ENCODE results near the gene KLF1. TPM values are rescaled to one million over a fixed set of nuclear protein-coding genes. Genes with fewer than 3 reads are reported as not detected.
"Not testable (repeated sequence)": the region's sequence is repeated elsewhere in the genome, so short reads cannot be mapped to it uniquely, and the experiment has no call there.

The KLF1 gene
- total and polyA plus RNA-seq, 4 experiments from 2014 or later = not detected

DNA sequence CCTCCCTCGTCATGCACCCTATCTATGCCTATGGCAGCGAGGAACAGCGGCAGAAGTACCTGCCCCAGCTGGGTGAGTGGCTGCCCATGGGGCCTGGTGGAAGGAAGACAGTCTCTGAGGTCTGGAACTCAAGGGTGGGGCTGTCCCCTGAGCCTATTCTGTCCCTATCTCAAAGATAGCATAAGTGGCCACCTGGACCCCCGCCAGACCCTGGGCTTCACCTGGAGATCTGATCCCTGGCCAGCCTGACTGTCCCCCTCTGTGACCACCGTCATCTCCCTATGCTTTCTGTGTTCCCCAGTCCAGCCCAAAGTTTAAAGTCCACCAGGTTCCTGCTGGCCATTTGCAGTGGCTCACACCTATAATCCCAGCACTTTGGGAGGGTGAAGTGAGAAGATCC, 6.6 kb upstream of the KLF1 start:
- Mint-ChIP-seq H3K4me3 (peak overlapping the region in 7 of 8 donors; percentile 40 to 98 (median 52)), H3K36me3 (peaks cover 15 to 34% of the 10 kb centered on the region in 2 donors)

GRCh38 chr19:12891553-12892021, 4.6 kb upstream of the KLF1 start:
- H3K9me3 ChIP-seq (ENCODE audit: control insufficient read depth in 1 of 2, low read length in 2 of 2) = no peaks in the 10 kb centered on the region
- peaks cover 9% of the 10 kb centered on the region for H3K36me3 ChIP-seq (ENCODE audit: insufficient read depth, low read length)
- H3K27me3 ChIP-seq (ENCODE audit: insufficient read depth, low read length) = no peaks in the 10 kb centered on the region
- no peak for DNase-seq
- ChIA-PET CTCF (ENCODE audit: partially characterized antibody) (interaction anchor here (1.1 to 2.3 kb wide), 7 partner anchors 10 to 304 kb away, joined by 3 to 29 read pairs (median 8); partner anchors contain the start of genes DNASE2 and FARSA), POLR2A (ENCODE audit: partially characterized antibody) (interaction anchor here (0.7 to 5.0 kb wide), 20 partner anchors 11 to 213 kb away, joined by 3 to 49 read pairs (median 5); partner anchors contain the start of genes CALR, DNASE2, FARSA and GADD45GIP1)
- peak overlapping the region; percentile 69 for H3K27ac ChIP-seq (ENCODE audit: low read depth, low read length)
- H3K4me3 Mint-ChIP-seq = peak overlapping the region; percentile 97 to 99 (median 99)
- H3K9me3 Mint-ChIP-seq = peaks cover 0 to 4% (median 0%) of the 10 kb centered on the region in 8 donors
- peaks cover 15 to 26% of the 10 kb centered on the region in 2 donors for H3K36me3 Mint-ChIP-seq
- no peaks in the 10 kb centered on the region for H3K27me3 Mint-ChIP-seq
- peaks cover 14 to 32% (median 23%) of the 10 kb centered on the region in 4 donors for H3K4me1 Mint-ChIP-seq
- H3K4me3 ChIP-seq (ENCODE audit: low read length in 2 of 2) = peak overlapping the region; percentile 84 to 88
- peak overlapping the region; percentile 93 to 99 (median 97) for H3K27ac Mint-ChIP-seq
- peaks cover 19% of the 10 kb centered on the region for H3K4me1 ChIP-seq (ENCODE audit: insufficient read depth, low read length)
- intact Hi-C loops (cut with micrococcal nuclease) = loop anchor here (1.0 kb wide), 2 partner anchors 47 to 74 kb away; partner anchors contain the start of gene CALR

More for the DNA sequence above, 6.6 kb upstream of the KLF1 start:
- no peaks in the 10 kb centered on the region for H3K27me3 ChIP-seq (ENCODE audit: insufficient read depth, low read length)
- H3K4me1 ChIP-seq (ENCODE audit: insufficient read depth, low read length) = peaks cover 19% of the 10 kb centered on the region
- no peak overlapping the region for H3K4me3 ChIP-seq (ENCODE audit: low read length in 2 of 2)
- no peaks in the 10 kb centered on the region for H3K9me3 ChIP-seq (ENCODE audit: control insufficient read depth in 1 of 2, low read length in 2 of 2)
- intact Hi-C loops (cut with micrococcal nuclease) = no loop called here
- H3K4me1 Mint-ChIP-seq = peaks cover 14 to 30% (median 22%) of the 10 kb centered on the region in 4 donors
- H3K27ac ChIP-seq (ENCODE audit: low read depth, low read length) = no peak overlapping the region
- H3K27ac Mint-ChIP-seq = peak overlapping the region in 4 of 7 donors; percentile 18 to 68 (median 36)
- DNase-seq = no peak
- CTCF ChIA-PET (ENCODE audit: partially characterized antibody) = interaction anchor here (0.6 to 1.6 kb wide), 3 partner anchors 39 to 118 kb away, joined by 3 to 6 read pairs (median 5); no protein-coding TSS in a partner anchor
- peaks cover 0 to 4% (median 0%) of the 10 kb centered on the region in 8 donors for H3K9me3 Mint-ChIP-seq
- H3K36me3 ChIP-seq (ENCODE audit: insufficient read depth, low read length) = peaks cover 26% of the 10 kb centered on the region
- no peaks in the 10 kb centered on the region for H3K27me3 Mint-ChIP-seq
- POLR2A ChIA-PET (ENCODE audit: partially characterized antibody) = interaction anchor here (5.0 kb wide), 1 partner anchor 20 kb away, joined by 49 read pairs; no protein-coding TSS in a partner anchor

- Mint-ChIP-seq H3K36me3 (peaks cover 15 to 24% of the 10 kb centered on the region in 2 donors), H3K4me3 (peak within 1 kb of the TSS; percentile 97 to 99 (median 99)), H3K27ac (peak within 1 kb of the TSS; percentile 93 to 99 (median 97)), H3K9me3 (peaks cover 0 to 4% (median 0%) of the 10 kb centered on the region in 8 donors), H3K27me3 (no peaks in the 10 kb centered on the region), H3K4me1 (peaks cover 14 to 37% (median 25%) of the 10 kb centered on the region in 4 donors)
- intact Hi-C loops (cut with micrococcal nuclease) = loop anchor here (1.0 kb wide), 4 partner anchors 10 to 74 kb away; partner anchors contain the start of genes CALR, DNASE2 and SYCE2
- H3K27ac ChIP-seq (ENCODE audit: low read depth, low read length) = peak within 1 kb of the TSS; percentile 69
- ChIA-PET CTCF (ENCODE audit: partially characterized antibody) (interaction anchor here (0.9 to 2.3 kb wide), 10 partner anchors 9 to 304 kb away, joined by 3 to 29 read pairs (median 4); partner anchors contain the start of genes DNASE2, FARSA and RNASEH2A), POLR2A (ENCODE audit: partially characterized antibody) (interaction anchor here (0.7 to 5.0 kb wide), 34 partner anchors 10 to 897 kb away, joined by 3 to 49 read pairs (median 4); partner anchors contain the start of genes CALR, DNASE2, FARSA and GADD45GIP1)
- no peaks in the 10 kb centered on the region for H3K27me3 ChIP-seq (ENCODE audit: insufficient read depth, low read length)
- H3K9me3 ChIP-seq (ENCODE audit: control insufficient read depth in 1 of 2, low read length in 2 of 2) = no peaks in the 10 kb centered on the region
- peak; percentile 96 to 99 (median 97) for DNase-seq
- peak within 1 kb of the TSS; percentile 84 to 88 for H3K4me3 ChIP-seq (ENCODE audit: low read length in 2 of 2)
- peaks cover 22% of the 10 kb centered on the region for H3K4me1 ChIP-seq (ENCODE audit: insufficient read depth, low read length)
- H3K36me3 ChIP-seq (ENCODE audit: insufficient read depth, low read length) = peaks cover 4% of the 10 kb centered on the region
Observed at GRCh38 chr19:12890787-12891552, 4.0 kb upstream of the KLF1 start, which contains the start of gene GCDH. GCDH (plus strand) TSS chr19:12891160; CDS start chr19:12891305, 145 bp downstream.

GRCh38 chr19:12890299-12890786, 3.3 kb upstream of the KLF1 start:
- Mint-ChIP-seq H3K36me3 (peaks cover 15 to 24% of the 10 kb centered on the region in 2 donors), H3K4me1 (peaks cover 14 to 38% (median 25%) of the 10 kb centered on the region in 4 donors), H3K27ac (peak overlapping the region; percentile 93 to 99 (median 97)), H3K4me3 (peak overlapping the region; percentile 97 to 99 (median 99))
- H3K27me3 ChIP-seq (ENCODE audit: insufficient read depth, low read length); H3K9me3 Mint-ChIP-seq; H3K36me3 ChIP-seq (ENCODE audit: insufficient read depth, low read length); H3K9me3 ChIP-seq (ENCODE audit: control insufficient read depth in 1 of 2, low read length in 2 of 2); H3K27me3 Mint-ChIP-seq; DNase-seq: not testable (repeated sequence)
- Histone ChIP-seq H3K4me3 (ENCODE audit: low read length in 2 of 2) (peak overlapping the region in 1 of 2 donors; percentile 84), H3K27ac (ENCODE audit: low read depth, low read length) (peak overlapping the region; percentile 69), H3K4me1 (ENCODE audit: insufficient read depth, low read length) (peaks cover 24% of the 10 kb centered on the region)
- POLR2A ChIA-PET (ENCODE audit: partially characterized antibody) = interaction anchor here (0.8 to 5.0 kb wide), 31 partner anchors 9 to 898 kb away, joined by 3 to 49 read pairs (median 4); partner anchors contain the start of genes CALR, DNASE2, FARSA and GADD45GIP1
- intact Hi-C loops (cut with micrococcal nuclease) = loop anchor here (1.0 kb wide), 2 partner anchors 9 to 29 kb away; partner anchors contain the start of genes DNASE2 and SYCE2
- CTCF ChIA-PET (ENCODE audit: partially characterized antibody) = interaction anchor here (0.7 to 2.3 kb wide), 11 partner anchors 9 to 305 kb away, joined by 3 to 29 read pairs (median 4); partner anchors contain the start of genes DNASE2, FARSA and RNASEH2A

- H3K27ac Mint-ChIP-seq = peak overlapping the region in 2 of 7 donors; percentile 35 to 53
- intact Hi-C loops (cut with micrococcal nuclease) = loop anchor here (5.0 kb wide), 1 partner anchor 209 kb away; no protein-coding TSS in a partner anchor
- peaks cover 3 to 9% of the 10 kb centered on the region in 2 donors for H3K36me3 Mint-ChIP-seq
- H3K27me3 Mint-ChIP-seq = no peaks in the 10 kb centered on the region
- H3K9me3 Mint-ChIP-seq = peaks cover 0 to 7% (median 0%) of the 10 kb centered on the region in 8 donors
- ChIA-PET POLR2A (ENCODE audit: partially characterized antibody) (interaction anchor here (4.3 kb wide), 1 partner anchor 46 kb away, joined by 41 read pairs; the partner anchor contains the start of gene FARSA), CTCF (ENCODE audit: partially characterized antibody) (interaction anchor here (0.7 to 9.0 kb wide), 5 partner anchors 12 to 973 kb away, joined by 3 to 166 read pairs (median 3); no protein-coding TSS in a partner anchor)
- Histone ChIP-seq H3K36me3 (ENCODE audit: insufficient read depth, low read length) (no peaks in the 10 kb centered on the region), H3K27ac (ENCODE audit: low read depth, low read length) (no peak overlapping the region), H3K9me3 (ENCODE audit: control insufficient read depth in 1 of 2, low read length in 2 of 2) (no peaks in the 10 kb centered on the region), H3K27me3 (ENCODE audit: insufficient read depth, low read length) (no peaks in the 10 kb centered on the region), H3K4me1 (ENCODE audit: insufficient read depth, low read length) (peaks cover 33% of the 10 kb centered on the region), H3K4me3 (ENCODE audit: low read length in 2 of 2) (no peak overlapping the region)
- peaks cover 18 to 42% (median 31%) of the 10 kb centered on the region in 4 donors for H3K4me1 Mint-ChIP-seq
- no peak for DNase-seq
- no peak overlapping the region for H3K4me3 Mint-ChIP-seq
Observed at GRCh38 chr19:12888006-12888603, 1.1 kb upstream of the KLF1 start.

DNA sequence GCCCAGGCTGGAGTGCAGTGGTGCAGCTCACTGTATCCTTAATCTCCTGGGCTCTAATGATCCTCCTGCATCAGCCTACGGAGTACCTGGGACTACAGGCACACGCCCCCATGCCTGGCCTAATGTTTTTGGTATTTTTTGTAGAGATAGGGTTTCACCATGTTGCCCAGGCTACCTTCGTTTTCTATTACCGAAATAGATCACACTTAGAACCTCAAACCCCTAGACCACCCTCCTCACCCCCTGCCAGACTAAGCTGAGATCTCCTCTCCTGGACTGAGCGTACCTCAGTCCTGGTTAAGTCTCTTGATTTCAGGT, 391 bp downstream of the KLF1 start:
- Histone ChIP-seq H3K27ac (ENCODE audit: low read depth, low read length) (no peak overlapping the region), H3K4me3 (ENCODE audit: low read length in 2 of 2) (no peak overlapping the region), H3K36me3 (ENCODE audit: insufficient read depth, low read length) (no peaks in the 10 kb centered on the region), H3K4me1 (ENCODE audit: insufficient read depth, low read length) (peaks cover 24% of the 10 kb centered on the region), H3K27me3 (ENCODE audit: insufficient read depth, low read length) (no peaks in the 10 kb centered on the region), H3K9me3 (ENCODE audit: control insufficient read depth in 1 of 2, low read length in 2 of 2) (no peaks in the 10 kb centered on the region)
- DNase-seq = no peak
- peak overlapping the region; percentile 19 to 81 (median 58) for H3K4me3 Mint-ChIP-seq
- CTCF ChIA-PET (ENCODE audit: partially characterized antibody) = interaction anchor here (1.8 to 9.0 kb wide), 3 partner anchors 11 to 78 kb away, joined by 7 to 166 read pairs (median 11); no protein-coding TSS in a partner anchor
- POLR2A ChIA-PET (ENCODE audit: partially characterized antibody) = interaction anchor here (0.5 to 2.4 kb wide), 4 partner anchors 27 to 79 kb away, joined by 3 to 31 read pairs (median 10); partner anchors contain the start of gene FARSA
- peak overlapping the region in 4 of 7 donors; percentile 19 to 68 (median 55) for H3K27ac Mint-ChIP-seq
- peaks cover 0 to 8% (median 0%) of the 10 kb centered on the region in 8 donors for H3K9me3 Mint-ChIP-seq
- intact Hi-C loops (cut with micrococcal nuclease) = loop anchor here (5.0 kb wide), 1 partner anchor 211 kb away; no protein-coding TSS in a partner anchor
- peaks cover 3 to 9% of the 10 kb centered on the region in 2 donors for H3K36me3 Mint-ChIP-seq
- peaks cover 18 to 41% (median 27%) of the 10 kb centered on the region in 4 donors for H3K4me1 Mint-ChIP-seq
- H3K27me3 Mint-ChIP-seq = no peaks in the 10 kb centered on the region

Data from CD4-positive, alpha-beta memory T cell (primary cell).